Liver (tissue), 9 donors: ENCODE results near the gene PSMB3. TPM values are rescaled to one million over a fixed set of nuclear protein-coding genes. Genes with fewer than 3 reads are reported as not detected.

ENCODE experiments used
- DNase-seq: peaks from one replicate; pipeline ENCODE4 v3.0.0-alpha.2; 2017; ENCODE audit warnings: low spot score
- H3K27ac ChIP-seq, 2 donors: one replicate each; pipeline ENCODE4 v1.7.0; 2013; ENCODE audit warnings: inconsistent platforms in 2 of 2, low read length in 2 of 2, control low read depth in 1 of 2, low read depth in 1 of 2, mild to moderate bottlenecking in 1 of 2
- H3K27me3 ChIP-seq, 4 donors: one replicate each; pipeline versions ENCODE4 v1.6.1 to v1.7.0; 2013; ENCODE audit warnings: low read length in 3 of 4, inconsistent platforms in 1 of 4, mild to moderate bottlenecking in 1 of 4, moderate library complexity in 1 of 4; ENCODE audit not compliant: control insufficient read depth in 4 of 4, insufficient read depth in 4 of 4
- H3K36me3 ChIP-seq, 4 donors: one replicate each; pipeline versions ENCODE4 v1.6.1 to v1.7.0; 2013; ENCODE audit warnings: low read length in 3 of 4, mild to moderate bottlenecking in 3 of 4, low read depth in 1 of 4, moderate library complexity in 1 of 4; ENCODE audit not compliant: control insufficient read depth in 4 of 4, insufficient read depth in 3 of 4
- H3K4me1 ChIP-seq, 4 donors: one replicate each; pipeline versions ENCODE4 v1.6.1 to v1.7.0; 2013; ENCODE audit warnings: low read length in 3 of 4, mild to moderate bottlenecking in 3 of 4, moderate library complexity in 1 of 4; ENCODE audit not compliant: control insufficient read depth in 4 of 4, insufficient read depth in 4 of 4
- H3K4me3 ChIP-seq, 3 donors: one replicate each; pipeline versions ENCODE4 v1.6.1 to v1.7.0; 2013; ENCODE audit warnings: low read length in 3 of 3, control low read depth in 1 of 3, low read depth in 1 of 3, mild to moderate bottlenecking in 1 of 3
- H3K9ac ChIP-seq, 2 donors: one replicate each; pipeline ENCODE4 v1.7.0; 2013; ENCODE audit warnings: low read length in 2 of 2, mild to moderate bottlenecking in 2 of 2, moderate library complexity in 2 of 2, control low read depth in 1 of 2, low read depth in 1 of 2
- H3K9me3 ChIP-seq, 4 donors: one replicate each; pipeline versions ENCODE4 v1.6.1 to v1.7.0; 2013; ENCODE audit warnings: low read length in 3 of 4; ENCODE audit not compliant: control insufficient read depth in 4 of 4
- EGR1 ChIP-seq, 2 donors: IDR thresholded peaks; 2 replicates each; pipeline ENCODE4 v1.6.1; 2016 to 2018; ENCODE audit warnings: antibody characterized with exemption in 2 of 2, low read depth in 2 of 2
- FOXA1 ChIP-seq: IDR thresholded peaks from 2 replicates; pipeline ENCODE4 v1.6.1; 2016; ENCODE audit warnings: antibody characterized with exemption
- FOXA2 ChIP-seq: IDR thresholded peaks from 2 replicates; pipeline ENCODE4 v1.6.1; 2016; ENCODE audit warnings: antibody characterized with exemption
- GABPA ChIP-seq, 2 donors: IDR thresholded peaks in 1 of 2; conservative IDR thresholded peaks in 1 of 2; 2 replicates each; pipeline ENCODE4 v1.6.1; 2016; ENCODE audit warnings: antibody characterized with exemption in 2 of 2, mild to moderate bottlenecking in 1 of 2, moderate library complexity in 1 of 2
- HNF4A ChIP-seq, 2 donors: conservative IDR thresholded peaks; 2 replicates each; pipeline ENCODE4 v1.6.1; 2016; ENCODE audit warnings: antibody characterized with exemption in 2 of 2, mild to moderate bottlenecking in 2 of 2
- HNF4G ChIP-seq: IDR thresholded peaks from 2 replicates; pipeline ENCODE4 v1.6.1; 2016; ENCODE audit warnings: antibody characterized with exemption
- JUND ChIP-seq, 2 donors: IDR thresholded peaks; 2 replicates each; pipeline ENCODE4 v1.6.1; 2016; ENCODE audit warnings: antibody characterized with exemption in 2 of 2
- NR2F2 ChIP-seq: IDR thresholded peaks from 2 replicates; pipeline ENCODE4 v1.6.1; 2016; ENCODE audit warnings: antibody characterized with exemption
- RAD21 ChIP-seq, 2 donors: IDR thresholded peaks; 2 replicates each; pipeline ENCODE4 v1.6.1; 2016; ENCODE audit warnings: antibody characterized with exemption in 2 of 2, mild to moderate bottlenecking in 2 of 2
- RXRA ChIP-seq, 2 donors: IDR thresholded peaks; 2 replicates each; pipeline ENCODE4 v1.6.1; 2017 to 2018; ENCODE audit warnings: antibody characterized with exemption in 2 of 2, mild to moderate bottlenecking in 1 of 2
- SP1 ChIP-seq: IDR thresholded peaks from 2 replicates; pipeline ENCODE4 v1.6.1; 2018; ENCODE audit warnings: antibody characterized with exemption, mild to moderate bottlenecking
- TAF1 ChIP-seq: conservative IDR thresholded peaks from 2 replicates; pipeline ENCODE4 v1.6.1; 2016; ENCODE audit warnings: antibody characterized with exemption, mild to moderate bottlenecking
- YY1 ChIP-seq: IDR thresholded peaks from 2 replicates; pipeline ENCODE4 v1.6.1; 2016; ENCODE audit warnings: antibody characterized with exemption, mild to moderate bottlenecking
- WGBS: extraction: QIAGEN DNeasy Blood & Tissue Kit; methylation state at CpG from one replicate; pipeline ENCODE4 v1.1.7; 2013; 5-methylcytosine and 5-hydroxymethylcytosine counted together
- polyA plus RNA-seq, 2 donors: library from polyadenylated mRNA; stranded (reverse) in 1 of 2; unstranded in 1 of 2; fragments of 200-250 nt in 1 of 2; fragments of >200 nt in 1 of 2; fragmentation: Nextera tagmentation in 1 of 2; extraction: Ambion mirVana in 1 of 2; gene quantifications; one replicate each; pipeline versions ENCODE4 v1.2.1 to v1.2.3, GENCODE V29; 2013 to 2015
- total RNA-seq, 2 donors: library from RNA; depleted of rRNA; stranded (reverse); fragments of >200 nt; gene quantifications; one replicate each; pipeline ENCODE4 v1.2.3, GENCODE V29; 2014
- TF ChIP-seq, protein P1 (sequence below): fragments of 150-350 bp; IDR thresholded peaks from 2 replicates; pipeline ENCODE4 v1.5.1; 2017; ENCODE audit warnings: improper control_type of control experiment, low read depth, low read length; ENCODE audit not compliant: missing input control
- TF ChIP-seq, protein P2 (sequence below): IDR thresholded peaks from 2 replicates; pipeline ENCODE4 v1.6.1; 2016; ENCODE audit warnings: antibody characterized with exemption
- TF ChIP-seq, protein P3 (sequence below): IDR thresholded peaks from 2 replicates; pipeline ENCODE4 v1.6.1; 2016; ENCODE audit warnings: antibody characterized with exemption, mild to moderate bottlenecking
- TF ChIP-seq, protein P4 (sequence below): IDR thresholded peaks from 2 replicates; pipeline ENCODE4 v1.6.1; 2016; ENCODE audit warnings: antibody characterized with exemption
- TF ChIP-seq, protein P5 (sequence below): IDR thresholded peaks from 2 replicates; pipeline ENCODE4 v1.6.1; 2016; ENCODE audit warnings: antibody characterized with exemption
- donor health status: healthy.
- donor health status: healthy.
- donor health status: healthy.
- donor health status: healthy.
- donor health status: healthy.

The PSMB3 gene
- total and polyA plus RNA-seq, 4 donors, result 121 to 279 (median 169) TPM

DNA sequence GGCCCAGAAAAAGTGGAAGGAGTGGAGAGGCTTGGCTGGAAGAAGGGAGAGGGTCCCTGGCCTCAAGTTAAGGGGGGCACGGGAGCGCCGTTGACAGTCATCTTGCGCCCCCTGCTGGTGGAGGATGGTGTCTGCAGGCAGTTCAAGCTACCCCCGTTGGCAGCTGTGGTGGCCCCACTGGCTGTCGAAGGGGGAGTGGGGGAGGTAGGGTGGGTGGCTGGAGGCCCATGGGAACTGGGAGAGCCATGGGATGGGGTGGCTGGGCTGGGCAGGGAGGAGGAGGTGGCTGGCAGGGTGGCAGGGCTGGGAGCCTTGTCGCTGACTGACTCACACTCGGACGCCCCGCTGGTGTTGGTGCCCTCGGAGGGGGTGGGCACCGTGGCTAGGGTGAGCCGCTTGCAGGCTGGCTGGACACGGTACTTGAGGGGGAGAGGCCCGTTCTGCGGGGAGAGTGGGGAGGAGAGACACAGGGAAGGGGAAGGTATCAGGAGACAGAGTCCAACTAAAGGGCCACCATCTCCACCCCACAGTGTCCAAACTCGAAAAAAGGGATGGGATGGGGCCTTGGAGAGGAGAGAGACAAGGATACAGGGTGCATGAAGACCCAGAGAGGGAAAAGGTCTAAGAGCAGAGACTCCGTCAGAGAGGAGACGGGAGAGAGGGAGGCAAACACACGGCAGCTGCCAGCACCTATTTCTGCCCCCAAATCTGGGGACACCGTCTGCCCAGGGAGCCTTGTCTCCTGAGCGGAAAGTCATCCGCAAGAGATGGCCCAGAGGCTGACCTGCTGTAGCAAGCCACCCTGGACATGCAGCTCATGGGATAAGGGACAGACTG is 17.2 kb upstream of the PSMB3 start (continued):
- TF ChIP-seq, protein P1, sequence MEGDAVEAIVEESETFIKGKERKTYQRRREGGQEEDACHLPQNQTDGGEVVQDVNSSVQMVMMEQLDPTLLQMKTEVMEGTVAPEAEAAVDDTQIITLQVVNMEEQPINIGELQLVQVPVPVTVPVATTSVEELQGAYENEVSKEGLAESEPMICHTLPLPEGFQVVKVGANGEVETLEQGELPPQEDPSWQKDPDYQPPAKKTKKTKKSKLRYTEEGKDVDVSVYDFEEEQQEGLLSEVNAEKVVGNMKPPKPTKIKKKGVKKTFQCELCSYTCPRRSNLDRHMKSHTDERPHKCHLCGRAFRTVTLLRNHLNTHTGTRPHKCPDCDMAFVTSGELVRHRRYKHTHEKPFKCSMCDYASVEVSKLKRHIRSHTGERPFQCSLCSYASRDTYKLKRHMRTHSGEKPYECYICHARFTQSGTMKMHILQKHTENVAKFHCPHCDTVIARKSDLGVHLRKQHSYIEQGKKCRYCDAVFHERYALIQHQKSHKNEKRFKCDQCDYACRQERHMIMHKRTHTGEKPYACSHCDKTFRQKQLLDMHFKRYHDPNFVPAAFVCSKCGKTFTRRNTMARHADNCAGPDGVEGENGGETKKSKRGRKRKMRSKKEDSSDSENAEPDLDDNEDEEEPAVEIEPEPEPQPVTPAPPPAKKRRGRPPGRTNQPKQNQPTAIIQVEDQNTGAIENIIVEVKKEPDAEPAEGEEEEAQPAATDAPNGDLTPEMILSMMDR, result peak; percentile 77

DNA sequence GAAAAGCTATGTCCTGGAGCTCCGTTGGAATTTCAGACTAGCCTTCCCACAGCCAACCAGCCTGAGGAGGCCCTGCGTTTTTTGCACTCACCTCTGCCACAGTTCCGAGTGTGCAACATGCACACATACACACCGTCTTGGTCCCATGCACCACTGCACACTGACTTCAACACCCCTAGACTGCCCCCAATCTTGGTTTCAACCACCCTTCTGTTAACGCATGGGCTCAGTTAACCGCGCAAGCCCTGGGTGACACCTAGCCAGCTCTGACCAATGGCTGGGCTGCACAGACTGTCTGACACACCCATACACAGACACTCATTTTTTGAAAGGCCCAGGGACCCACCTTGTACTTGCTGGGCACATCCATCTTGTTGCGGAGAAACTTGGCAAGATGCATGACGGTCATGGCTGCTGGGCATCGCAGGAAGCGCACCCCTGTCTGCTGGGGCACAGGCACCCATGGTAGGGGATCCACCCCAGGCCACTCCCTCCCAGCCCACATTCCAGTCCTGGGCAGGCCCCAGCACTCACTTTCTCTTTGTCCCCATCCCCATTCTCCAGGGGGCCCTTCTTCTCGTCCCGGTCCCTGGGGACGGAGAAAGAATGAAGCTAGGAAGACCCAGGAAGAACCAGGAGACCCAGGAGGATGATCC is 14.4 kb upstream of the PSMB3 start:
- Histone ChIP-seq H3K4me1 (peaks cover 3 to 26% (median 13%) of the 10 kb centered on the region in 4 donors), H3K9me3 (no peaks in the 10 kb centered on the region), H3K4me3 (no peak overlapping the region), H3K9ac (no peak overlapping the region), H3K36me3 (peaks cover 0 to 2% (median under 1%) of the 10 kb centered on the region in 4 donors), H3K27ac (no peak overlapping the region), H3K27me3 (no peaks in the 10 kb centered on the region)
- TF ChIP-seq YY1 (no peak), TAF1 (no peak), FOXA1 (no peak), FOXA2 (no peak), GABPA (IDR thresholded peaks at IDR 0.05 in 1 of 2, conservative IDR thresholded peaks at IDR 0.05 in 1 of 2) (no peak), EGR1 (IDR thresholded peaks at IDR 0.05; ENCODE audit: low read depth in 2 of 2) (no peak), NR2F2 (no peak), RXRA (IDR thresholded peaks at IDR 0.05) (no peak), RAD21 (IDR thresholded peaks at IDR 0.05) (no peak), HNF4G (no peak), HNF4A (conservative IDR thresholded peaks at IDR 0.05) (no peak), JUND (IDR thresholded peaks at IDR 0.05) (no peak), SP1 (no peak)
- TF ChIP-seq, protein P2, sequence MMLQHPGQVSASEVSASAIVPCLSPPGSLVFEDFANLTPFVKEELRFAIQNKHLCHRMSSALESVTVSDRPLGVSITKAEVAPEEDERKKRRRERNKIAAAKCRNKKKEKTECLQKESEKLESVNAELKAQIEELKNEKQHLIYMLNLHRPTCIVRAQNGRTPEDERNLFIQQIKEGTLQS, result no peak
- TF ChIP-seq, protein P1, result no peak
- TF ChIP-seq, protein P3, sequence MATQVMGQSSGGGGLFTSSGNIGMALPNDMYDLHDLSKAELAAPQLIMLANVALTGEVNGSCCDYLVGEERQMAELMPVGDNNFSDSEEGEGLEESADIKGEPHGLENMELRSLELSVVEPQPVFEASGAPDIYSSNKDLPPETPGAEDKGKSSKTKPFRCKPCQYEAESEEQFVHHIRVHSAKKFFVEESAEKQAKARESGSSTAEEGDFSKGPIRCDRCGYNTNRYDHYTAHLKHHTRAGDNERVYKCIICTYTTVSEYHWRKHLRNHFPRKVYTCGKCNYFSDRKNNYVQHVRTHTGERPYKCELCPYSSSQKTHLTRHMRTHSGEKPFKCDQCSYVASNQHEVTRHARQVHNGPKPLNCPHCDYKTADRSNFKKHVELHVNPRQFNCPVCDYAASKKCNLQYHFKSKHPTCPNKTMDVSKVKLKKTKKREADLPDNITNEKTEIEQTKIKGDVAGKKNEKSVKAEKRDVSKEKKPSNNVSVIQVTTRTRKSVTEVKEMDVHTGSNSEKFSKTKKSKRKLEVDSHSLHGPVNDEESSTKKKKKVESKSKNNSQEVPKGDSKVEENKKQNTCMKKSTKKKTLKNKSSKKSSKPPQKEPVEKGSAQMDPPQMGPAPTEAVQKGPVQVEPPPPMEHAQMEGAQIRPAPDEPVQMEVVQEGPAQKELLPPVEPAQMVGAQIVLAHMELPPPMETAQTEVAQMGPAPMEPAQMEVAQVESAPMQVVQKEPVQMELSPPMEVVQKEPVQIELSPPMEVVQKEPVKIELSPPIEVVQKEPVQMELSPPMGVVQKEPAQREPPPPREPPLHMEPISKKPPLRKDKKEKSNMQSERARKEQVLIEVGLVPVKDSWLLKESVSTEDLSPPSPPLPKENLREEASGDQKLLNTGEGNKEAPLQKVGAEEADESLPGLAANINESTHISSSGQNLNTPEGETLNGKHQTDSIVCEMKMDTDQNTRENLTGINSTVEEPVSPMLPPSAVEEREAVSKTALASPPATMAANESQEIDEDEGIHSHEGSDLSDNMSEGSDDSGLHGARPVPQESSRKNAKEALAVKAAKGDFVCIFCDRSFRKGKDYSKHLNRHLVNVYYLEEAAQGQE, result no peak
- TF ChIP-seq, protein P4, sequence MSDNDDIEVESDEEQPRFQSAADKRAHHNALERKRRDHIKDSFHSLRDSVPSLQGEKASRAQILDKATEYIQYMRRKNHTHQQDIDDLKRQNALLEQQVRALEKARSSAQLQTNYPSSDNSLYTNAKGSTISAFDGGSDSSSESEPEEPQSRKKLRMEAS, result no peak
- TF ChIP-seq, protein P5, sequence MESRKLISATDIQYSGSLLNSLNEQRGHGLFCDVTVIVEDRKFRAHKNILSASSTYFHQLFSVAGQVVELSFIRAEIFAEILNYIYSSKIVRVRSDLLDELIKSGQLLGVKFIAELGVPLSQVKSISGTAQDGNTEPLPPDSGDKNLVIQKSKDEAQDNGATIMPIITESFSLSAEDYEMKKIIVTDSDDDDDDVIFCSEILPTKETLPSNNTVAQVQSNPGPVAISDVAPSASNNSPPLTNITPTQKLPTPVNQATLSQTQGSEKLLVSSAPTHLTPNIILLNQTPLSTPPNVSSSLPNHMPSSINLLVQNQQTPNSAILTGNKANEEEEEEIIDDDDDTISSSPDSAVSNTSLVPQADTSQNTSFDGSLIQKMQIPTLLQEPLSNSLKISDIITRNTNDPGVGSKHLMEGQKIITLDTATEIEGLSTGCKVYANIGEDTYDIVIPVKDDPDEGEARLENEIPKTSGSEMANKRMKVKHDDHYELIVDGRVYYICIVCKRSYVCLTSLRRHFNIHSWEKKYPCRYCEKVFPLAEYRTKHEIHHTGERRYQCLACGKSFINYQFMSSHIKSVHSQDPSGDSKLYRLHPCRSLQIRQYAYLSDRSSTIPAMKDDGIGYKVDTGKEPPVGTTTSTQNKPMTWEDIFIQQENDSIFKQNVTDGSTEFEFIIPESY, result no peak
- DNase-seq, result no peak
- WGBS, result 92% methylated on average over 14 of the region's 14 CpGs
